ENCODE data around the gene CFL1.

- TF ChIP-seq, protein P1, sequence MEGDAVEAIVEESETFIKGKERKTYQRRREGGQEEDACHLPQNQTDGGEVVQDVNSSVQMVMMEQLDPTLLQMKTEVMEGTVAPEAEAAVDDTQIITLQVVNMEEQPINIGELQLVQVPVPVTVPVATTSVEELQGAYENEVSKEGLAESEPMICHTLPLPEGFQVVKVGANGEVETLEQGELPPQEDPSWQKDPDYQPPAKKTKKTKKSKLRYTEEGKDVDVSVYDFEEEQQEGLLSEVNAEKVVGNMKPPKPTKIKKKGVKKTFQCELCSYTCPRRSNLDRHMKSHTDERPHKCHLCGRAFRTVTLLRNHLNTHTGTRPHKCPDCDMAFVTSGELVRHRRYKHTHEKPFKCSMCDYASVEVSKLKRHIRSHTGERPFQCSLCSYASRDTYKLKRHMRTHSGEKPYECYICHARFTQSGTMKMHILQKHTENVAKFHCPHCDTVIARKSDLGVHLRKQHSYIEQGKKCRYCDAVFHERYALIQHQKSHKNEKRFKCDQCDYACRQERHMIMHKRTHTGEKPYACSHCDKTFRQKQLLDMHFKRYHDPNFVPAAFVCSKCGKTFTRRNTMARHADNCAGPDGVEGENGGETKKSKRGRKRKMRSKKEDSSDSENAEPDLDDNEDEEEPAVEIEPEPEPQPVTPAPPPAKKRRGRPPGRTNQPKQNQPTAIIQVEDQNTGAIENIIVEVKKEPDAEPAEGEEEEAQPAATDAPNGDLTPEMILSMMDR (IDR thresholded peaks at IDR 0.05), result no peak
- TF ChIP-seq TAF1 (IDR thresholded peaks at IDR 0.05; ENCODE audit: borderline replicate concordance, low read depth, low read length) (peak; percentile 20; the same call in 1 of the 2 replicates), YY1 (IDR thresholded peaks at IDR 0.05; ENCODE audit: low read depth) (no peak), POLR2AphosphoS5 (IDR thresholded peaks at IDR 0.05; ENCODE audit: low read depth, low read length) (no peak), FOXJ3 (CRISPR knock-in tag; IDR thresholded peaks at IDR 0.05) (no peak), EZH2phosphoT487 (IDR thresholded peaks at IDR 0.05; ENCODE audit: borderline replicate concordance, low read depth) (no peak), JUND (IDR thresholded peaks at IDR 0.05) (no peak), TCF12 (IDR thresholded peaks at IDR 0.05) (no peak), NRF1 (IDR thresholded peaks at IDR 0.05; ENCODE audit: low read depth, low read length) (no peak), MEF2A (IDR thresholded peaks at IDR 0.05; ENCODE audit: borderline replicate concordance, low read depth) (no peak), REST (IDR thresholded peaks at IDR 0.05; ENCODE audit: low read depth, low read length) (no peak), FOXM1 (IDR thresholded peaks at IDR 0.05; ENCODE audit: low read depth) (no peak)
These were observed 14.8 kb upstream of the CFL1 start, which contains the start of gene EFEMP2 for GRCh38 chr11:65872586-65873317.

Data from SK-N-SH (cell line).